Mucosa of descending colon (tissue), 3 donors: ENCODE results near the gene RTP2. TPM values are rescaled to one million over a fixed set of nuclear protein-coding genes. Genes with fewer than 3 reads are reported as not detected.

Source experiments
- ATAC-seq: fragments of 200-7000 bp; cut with Tn5 transposase; one replicate; pipeline ENCODE4 v1.9.1; 2020; ENCODE audit warnings: mild to moderate bottlenecking, moderate library complexity
- DNase-seq, 3 donors: peaks; one replicate each; pipeline ENCODE4 v3.0.0-alpha.2; 2020
- H3K36me3 ChIP-seq: fragments of 200-600 bp; one replicate; pipeline ENCODE4 v1.8.0; 2021; ENCODE audit warnings: low read depth, mild to moderate bottlenecking
- H3K4me1 ChIP-seq: fragments of 200-600 bp; one replicate; pipeline ENCODE4 v1.8.0; 2021; ENCODE audit warnings: low read depth, mild to moderate bottlenecking
- H3K4me3 ChIP-seq: fragments of 200-600 bp; one replicate; pipeline ENCODE4 v1.8.0; 2021; ENCODE audit warnings: mild to moderate bottlenecking
- H3K9me3 ChIP-seq: fragments of 200-600 bp; one replicate; pipeline ENCODE4 v1.8.0; 2021; ENCODE audit warnings: mild to moderate bottlenecking
- CTCF ChIP-seq: fragments of 200-600 bp; IDR thresholded peaks from one replicate; pipeline ENCODE4 v1.8.0; 2022; ENCODE audit warnings: antibody characterized with exemption, mild to moderate bottlenecking
- intact Hi-C, 2 donors: fragments of 100-400 bp; cut with DNase I in 1 of 2; cut with micrococcal nuclease in 1 of 2; formaldehyde crosslinking; loops; one replicate each; pipeline versions ENCODE4 v1.11.0 to v1.11.1; 2022; cut with DNase I, micrococcal nuclease
- total RNA-seq, 3 donors: library from RNA; stranded (reverse); fragmentation: NEBNext Ultra II Directional in 2 of 3; extraction: Animal tissue kit (Norgen Biotek cat#: 25700) in 2 of 3; gene quantifications; one replicate each; pipeline versions ENCODE4 v1.2.1 to v1.2.4, GENCODE V29; 2021 to 2023
- donor health status: DM: no; HTN: no; CAD: no; lungs with moderate emphysema.
- donor health status: DM: no; HTN: no; CAD: no.
- donor health status: DM: no; HTN: yes; CAD: no.

Gene RTP2
- total RNA-seq, 3 donors from 2014 or later = not detected

GRCh38 chr3:187725224-187725623 is 22.9 kb upstream of the RTP2 start:
- no peak for TF ChIP-seq CTCF
- Histone ChIP-seq H3K4me3 (no peak overlapping the region), H3K4me1 (no peaks in the 10 kb centered on the region), H3K36me3 (no peaks in the 10 kb centered on the region), H3K9me3 (no peaks in the 10 kb centered on the region)
- intact Hi-C loops = no loop called here
- DNase-seq (no peak), ATAC-seq (no peak)

DNA sequence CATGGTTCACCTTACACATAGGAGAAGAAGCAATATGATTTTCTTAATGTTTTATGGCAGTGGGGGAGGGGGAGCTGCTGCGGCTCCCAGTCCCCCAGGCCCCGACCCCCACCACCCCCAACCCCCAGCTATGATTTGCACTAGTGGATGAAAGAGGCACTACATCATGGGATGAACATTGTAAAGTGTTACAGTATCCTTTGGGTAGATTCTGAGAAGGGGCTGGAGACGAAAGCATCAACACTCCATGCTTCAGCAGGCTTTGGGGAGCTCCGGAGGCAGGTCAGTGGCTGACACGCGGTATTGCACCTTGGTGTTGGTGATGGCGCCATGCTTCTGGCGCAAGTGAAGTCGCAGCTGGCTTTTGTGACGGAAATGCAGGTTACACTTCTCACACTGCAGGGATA is 19.9 kb upstream of the RTP2 start:
- no peak for TF ChIP-seq CTCF
- no peaks in the 10 kb centered on the region for H3K9me3 ChIP-seq
- ATAC-seq (no peak), DNase-seq (no peak)
- H3K4me3 ChIP-seq = no peak overlapping the region
- H3K4me1 ChIP-seq = no peaks in the 10 kb centered on the region
- intact Hi-C loops = no loop called here
- no peaks in the 10 kb centered on the region for H3K36me3 ChIP-seq

DNA sequence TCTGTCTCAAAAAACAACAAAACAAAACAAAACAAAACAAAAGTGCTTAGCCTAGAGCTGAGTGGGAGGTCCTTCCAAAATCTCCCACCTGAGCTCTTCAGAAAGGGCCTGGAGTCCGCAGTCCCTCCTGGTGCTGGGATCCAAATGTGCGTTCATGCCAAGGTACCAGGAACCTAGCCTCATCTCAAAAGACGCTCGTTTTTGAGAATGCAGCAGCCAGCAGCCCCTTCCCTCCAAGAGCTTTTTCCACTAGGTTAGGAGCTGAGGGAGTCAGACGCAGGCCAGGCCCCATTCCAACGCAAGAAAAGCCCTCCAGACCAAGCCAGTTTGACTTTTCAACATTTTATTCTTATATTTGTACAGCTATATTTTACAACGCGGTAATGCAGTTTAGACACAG is 18.7 kb upstream of the RTP2 start:
- no peak for DNase-seq
- no peaks in the 10 kb centered on the region for H3K4me1 ChIP-seq
- H3K36me3 ChIP-seq = no peaks in the 10 kb centered on the region
- intact Hi-C loops = no loop called here
- no peak for ATAC-seq
- no peak overlapping the region for H3K4me3 ChIP-seq
- no peaks in the 10 kb centered on the region for H3K9me3 ChIP-seq
- TF ChIP-seq CTCF = no peak

DNA sequence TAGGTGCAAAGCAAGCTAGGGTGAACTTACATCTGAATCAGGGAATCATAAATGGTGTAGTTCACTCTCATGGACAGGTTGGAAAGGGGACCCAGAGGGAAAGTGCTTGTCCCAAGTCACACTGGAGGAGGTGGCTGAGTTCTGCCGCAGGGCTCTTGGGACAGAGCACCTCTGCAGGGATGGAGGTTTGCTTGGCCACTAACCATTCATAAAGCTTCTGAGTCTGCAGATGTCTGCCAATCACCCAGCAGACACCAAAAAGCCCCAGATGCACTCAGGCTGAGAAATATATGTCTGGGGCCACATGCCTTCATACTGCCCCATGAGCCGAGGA is 17.9 kb upstream of the RTP2 start:
- no peak for TF ChIP-seq CTCF
- intact Hi-C loops = no loop called here
- no peaks in the 10 kb centered on the region for H3K4me1 ChIP-seq
- H3K9me3 ChIP-seq = no peaks in the 10 kb centered on the region
- no peaks in the 10 kb centered on the region for H3K36me3 ChIP-seq
- H3K4me3 ChIP-seq = no peak overlapping the region
- ATAC-seq = no peak
- DNase-seq = no peak

DNA sequence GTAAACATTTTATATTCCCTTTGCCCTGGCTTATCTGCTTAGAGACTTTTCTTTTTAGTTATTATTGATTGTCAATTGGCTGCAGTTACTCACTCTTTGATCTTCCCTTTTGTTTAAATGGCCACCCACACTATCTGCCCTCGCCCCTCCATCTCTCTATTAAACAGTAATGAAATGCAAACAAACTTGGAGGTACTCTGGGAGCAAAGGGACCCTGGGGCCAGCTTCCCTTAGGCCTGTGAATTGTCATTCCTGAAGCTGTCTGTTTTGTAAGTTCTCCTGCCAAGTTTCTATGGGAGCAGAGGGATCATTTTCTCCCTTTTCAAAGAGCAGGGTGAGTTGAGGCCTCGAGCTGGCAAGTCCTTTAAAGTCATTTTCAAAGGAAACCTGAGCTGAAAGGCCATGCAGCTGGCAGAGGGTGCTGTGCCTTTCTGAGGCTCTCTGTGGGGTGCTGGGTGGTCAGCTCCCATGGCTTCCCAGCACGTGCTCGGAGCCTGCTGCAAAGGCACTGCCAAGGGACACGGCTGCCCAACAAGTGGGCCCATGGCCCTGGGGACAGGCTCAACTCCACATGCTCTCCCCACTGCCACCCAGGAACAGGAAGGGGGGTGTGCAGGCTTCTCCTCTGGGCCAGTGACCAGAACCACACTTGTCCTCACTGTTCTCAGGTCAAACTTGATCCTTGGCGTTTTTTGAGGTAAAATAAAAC is 17.4 kb upstream of the RTP2 start:
- no peak for TF ChIP-seq CTCF
- H3K4me3 ChIP-seq = no peak overlapping the region
- H3K9me3 ChIP-seq = no peaks in the 10 kb centered on the region
- intact Hi-C loops = no loop called here
- H3K4me1 ChIP-seq = no peaks in the 10 kb centered on the region
- H3K36me3 ChIP-seq = no peaks in the 10 kb centered on the region
- ATAC-seq = no peak
- no peak for DNase-seq

- no peak for TF ChIP-seq CTCF
- H3K9me3 ChIP-seq = no peaks in the 10 kb centered on the region
- H3K4me3 ChIP-seq = no peak overlapping the region
- DNase-seq = no peak
- no peaks in the 10 kb centered on the region for H3K4me1 ChIP-seq
- H3K36me3 ChIP-seq = no peaks in the 10 kb centered on the region
- intact Hi-C loops = no loop called here
- ATAC-seq = no peak
Measured at GRCh38 chr3:187718802-187719201, 16.4 kb upstream of the RTP2 start.
